Liver (tissue), 9 donors: Measurements from ENCODE around the gene PEX16. TPM values are rescaled to one million over a fixed set of nuclear protein-coding genes. Genes with fewer than 3 reads are reported as not detected.

Experiments used
- DNase-seq: peaks from one replicate; pipeline ENCODE4 v3.0.0-alpha.2; 2017; ENCODE audit warnings: low spot score
- H3K27ac ChIP-seq, 2 donors: one replicate each; pipeline ENCODE4 v1.7.0; 2013; ENCODE audit warnings: inconsistent platforms in 2 of 2, low read length in 2 of 2, control low read depth in 1 of 2, low read depth in 1 of 2, mild to moderate bottlenecking in 1 of 2
- H3K27me3 ChIP-seq, 4 donors: one replicate each; pipeline versions ENCODE4 v1.6.1 to v1.7.0; 2013; ENCODE audit warnings: low read length in 3 of 4, inconsistent platforms in 1 of 4, mild to moderate bottlenecking in 1 of 4, moderate library complexity in 1 of 4; ENCODE audit not compliant: control insufficient read depth in 4 of 4, insufficient read depth in 4 of 4
- H3K36me3 ChIP-seq, 4 donors: one replicate each; pipeline versions ENCODE4 v1.6.1 to v1.7.0; 2013; ENCODE audit warnings: low read length in 3 of 4, mild to moderate bottlenecking in 3 of 4, low read depth in 1 of 4, moderate library complexity in 1 of 4; ENCODE audit not compliant: control insufficient read depth in 4 of 4, insufficient read depth in 3 of 4
- H3K4me1 ChIP-seq, 4 donors: one replicate each; pipeline versions ENCODE4 v1.6.1 to v1.7.0; 2013; ENCODE audit warnings: low read length in 3 of 4, mild to moderate bottlenecking in 3 of 4, moderate library complexity in 1 of 4; ENCODE audit not compliant: control insufficient read depth in 4 of 4, insufficient read depth in 4 of 4
- H3K4me3 ChIP-seq, 3 donors: one replicate each; pipeline versions ENCODE4 v1.6.1 to v1.7.0; 2013; ENCODE audit warnings: low read length in 3 of 3, control low read depth in 1 of 3, low read depth in 1 of 3, mild to moderate bottlenecking in 1 of 3
- H3K9ac ChIP-seq, 2 donors: one replicate each; pipeline ENCODE4 v1.7.0; 2013; ENCODE audit warnings: low read length in 2 of 2, mild to moderate bottlenecking in 2 of 2, moderate library complexity in 2 of 2, control low read depth in 1 of 2, low read depth in 1 of 2
- H3K9me3 ChIP-seq, 4 donors: one replicate each; pipeline versions ENCODE4 v1.6.1 to v1.7.0; 2013; ENCODE audit warnings: low read length in 3 of 4; ENCODE audit not compliant: control insufficient read depth in 4 of 4
- ATF3 ChIP-seq: IDR thresholded peaks from 2 replicates; pipeline ENCODE4 v1.6.1; 2016; ENCODE audit warnings: antibody characterized with exemption
- EGR1 ChIP-seq, 2 donors: IDR thresholded peaks; 2 replicates each; pipeline ENCODE4 v1.6.1; 2016 to 2018; ENCODE audit warnings: antibody characterized with exemption in 2 of 2, low read depth in 2 of 2
- FOXA1 ChIP-seq: IDR thresholded peaks from 2 replicates; pipeline ENCODE4 v1.6.1; 2016; ENCODE audit warnings: antibody characterized with exemption
- FOXA2 ChIP-seq: IDR thresholded peaks from 2 replicates; pipeline ENCODE4 v1.6.1; 2016; ENCODE audit warnings: antibody characterized with exemption
- GABPA ChIP-seq, 2 donors: IDR thresholded peaks in 1 of 2; conservative IDR thresholded peaks in 1 of 2; 2 replicates each; pipeline ENCODE4 v1.6.1; 2016; ENCODE audit warnings: antibody characterized with exemption in 2 of 2, mild to moderate bottlenecking in 1 of 2, moderate library complexity in 1 of 2
- HNF4A ChIP-seq, 2 donors: conservative IDR thresholded peaks; 2 replicates each; pipeline ENCODE4 v1.6.1; 2016; ENCODE audit warnings: antibody characterized with exemption in 2 of 2, mild to moderate bottlenecking in 2 of 2
- HNF4G ChIP-seq: IDR thresholded peaks from 2 replicates; pipeline ENCODE4 v1.6.1; 2016; ENCODE audit warnings: antibody characterized with exemption
- JUND ChIP-seq, 2 donors: IDR thresholded peaks; 2 replicates each; pipeline ENCODE4 v1.6.1; 2016; ENCODE audit warnings: antibody characterized with exemption in 2 of 2
- NR2F2 ChIP-seq: IDR thresholded peaks from 2 replicates; pipeline ENCODE4 v1.6.1; 2016; ENCODE audit warnings: antibody characterized with exemption
- RAD21 ChIP-seq, 2 donors: IDR thresholded peaks; 2 replicates each; pipeline ENCODE4 v1.6.1; 2016; ENCODE audit warnings: antibody characterized with exemption in 2 of 2, mild to moderate bottlenecking in 2 of 2
- REST ChIP-seq: IDR thresholded peaks from 2 replicates; pipeline ENCODE4 v1.6.1; 2016; ENCODE audit warnings: antibody characterized with exemption, mild to moderate bottlenecking
- RXRA ChIP-seq, 2 donors: IDR thresholded peaks; 2 replicates each; pipeline ENCODE4 v1.6.1; 2017 to 2018; ENCODE audit warnings: antibody characterized with exemption in 2 of 2, mild to moderate bottlenecking in 1 of 2
- SP1 ChIP-seq: IDR thresholded peaks from 2 replicates; pipeline ENCODE4 v1.6.1; 2018; ENCODE audit warnings: antibody characterized with exemption, mild to moderate bottlenecking
- ZBTB33 ChIP-seq: IDR thresholded peaks from 2 replicates; pipeline ENCODE4 v1.6.1; 2016; ENCODE audit warnings: antibody characterized with exemption
- WGBS: extraction: QIAGEN DNeasy Blood & Tissue Kit; methylation state at CpG from one replicate; pipeline ENCODE4 v1.1.7; 2013; 5-methylcytosine and 5-hydroxymethylcytosine counted together
- polyA plus RNA-seq, 2 donors: library from polyadenylated mRNA; stranded (reverse) in 1 of 2; unstranded in 1 of 2; fragments of 200-250 nt in 1 of 2; fragments of >200 nt in 1 of 2; fragmentation: Nextera tagmentation in 1 of 2; extraction: Ambion mirVana in 1 of 2; gene quantifications; one replicate each; pipeline versions ENCODE4 v1.2.1 to v1.2.3, GENCODE V29; 2013 to 2015
- total RNA-seq, 2 donors: library from RNA; depleted of rRNA; stranded (reverse); fragments of >200 nt; gene quantifications; one replicate each; pipeline ENCODE4 v1.2.3, GENCODE V29; 2014
- TF ChIP-seq, protein P1 (sequence below): fragments of 150-350 bp; IDR thresholded peaks from 2 replicates; pipeline ENCODE4 v1.5.1; 2017; ENCODE audit warnings: improper control_type of control experiment, low read depth, low read length; ENCODE audit not compliant: missing input control
- TF ChIP-seq, protein P2 (sequence below): IDR thresholded peaks from 2 replicates; pipeline ENCODE4 v1.6.1; 2016; ENCODE audit warnings: antibody characterized with exemption
- donor health status: healthy.
- donor health status: healthy.
- donor health status: healthy.
- donor health status: healthy.
- donor health status: healthy.

The PEX16 gene
- total and polyA plus RNA-seq, 4 donors: 18.8 to 41.2 (median 29.8) TPM

DNA sequence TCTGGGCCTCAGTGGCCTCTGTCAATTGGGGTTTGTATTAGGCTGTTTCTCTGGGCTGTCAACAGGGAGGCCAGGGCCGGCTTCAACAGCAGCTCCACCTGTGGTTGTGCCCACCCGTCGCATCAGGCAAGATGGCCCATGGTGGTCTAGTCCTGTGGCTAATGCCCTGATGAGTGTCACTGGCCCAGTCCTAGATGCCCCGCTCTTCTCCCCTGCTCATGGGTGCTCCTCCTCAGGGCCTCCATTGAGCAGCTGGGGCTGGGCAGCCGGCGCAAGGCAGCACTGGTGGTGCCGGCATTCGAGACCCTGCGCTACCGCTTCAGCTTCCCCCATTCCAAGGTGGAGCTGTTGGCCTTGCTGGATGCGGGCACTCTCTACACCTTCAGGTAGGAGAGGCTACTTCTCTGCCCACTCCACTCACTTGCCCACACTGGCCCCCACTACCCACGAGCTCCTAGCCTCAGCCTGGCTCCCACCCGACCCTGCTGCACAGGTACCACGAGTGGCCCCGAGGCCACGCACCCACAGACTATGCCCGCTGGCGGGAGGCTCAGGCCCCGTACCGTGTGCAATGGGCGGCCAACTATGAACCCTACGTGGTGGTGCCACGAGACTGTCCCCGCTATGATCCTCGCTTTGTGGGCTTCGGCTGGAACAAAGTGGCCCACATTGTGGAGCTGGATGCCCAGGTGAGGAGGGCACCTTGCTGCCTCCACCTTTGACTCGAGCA, 10.2 kb upstream of the PEX16 start:
- WGBS: 93% methylated on average over 27 of the region's 27 CpGs
- Histone ChIP-seq H3K9me3 (no peaks in the 10 kb centered on the region), H3K4me1 (peaks cover 0 to 2% (median under 1%) of the 10 kb centered on the region in 4 donors), H3K36me3 (peaks cover 0 to 1% (median 0%) of the 10 kb centered on the region in 4 donors), H3K27me3 (no peaks in the 10 kb centered on the region), H3K9ac (no peak overlapping the region), H3K27ac (no peak overlapping the region), H3K4me3 (no peak overlapping the region)
- no peak for DNase-seq
- TF ChIP-seq REST (no peak), JUND (IDR thresholded peaks at IDR 0.05) (no peak), ZBTB33 (no peak), ATF3 (no peak), RAD21 (IDR thresholded peaks at IDR 0.05) (no peak), FOXA2 (no peak), HNF4G (no peak), NR2F2 (no peak), RXRA (IDR thresholded peaks at IDR 0.05) (no peak), GABPA (IDR thresholded peaks at IDR 0.05 in 1 of 2, conservative IDR thresholded peaks at IDR 0.05 in 1 of 2) (no peak), FOXA1 (no peak), EGR1 (IDR thresholded peaks at IDR 0.05; ENCODE audit: low read depth in 2 of 2) (no peak)
- TF ChIP-seq, protein P1, sequence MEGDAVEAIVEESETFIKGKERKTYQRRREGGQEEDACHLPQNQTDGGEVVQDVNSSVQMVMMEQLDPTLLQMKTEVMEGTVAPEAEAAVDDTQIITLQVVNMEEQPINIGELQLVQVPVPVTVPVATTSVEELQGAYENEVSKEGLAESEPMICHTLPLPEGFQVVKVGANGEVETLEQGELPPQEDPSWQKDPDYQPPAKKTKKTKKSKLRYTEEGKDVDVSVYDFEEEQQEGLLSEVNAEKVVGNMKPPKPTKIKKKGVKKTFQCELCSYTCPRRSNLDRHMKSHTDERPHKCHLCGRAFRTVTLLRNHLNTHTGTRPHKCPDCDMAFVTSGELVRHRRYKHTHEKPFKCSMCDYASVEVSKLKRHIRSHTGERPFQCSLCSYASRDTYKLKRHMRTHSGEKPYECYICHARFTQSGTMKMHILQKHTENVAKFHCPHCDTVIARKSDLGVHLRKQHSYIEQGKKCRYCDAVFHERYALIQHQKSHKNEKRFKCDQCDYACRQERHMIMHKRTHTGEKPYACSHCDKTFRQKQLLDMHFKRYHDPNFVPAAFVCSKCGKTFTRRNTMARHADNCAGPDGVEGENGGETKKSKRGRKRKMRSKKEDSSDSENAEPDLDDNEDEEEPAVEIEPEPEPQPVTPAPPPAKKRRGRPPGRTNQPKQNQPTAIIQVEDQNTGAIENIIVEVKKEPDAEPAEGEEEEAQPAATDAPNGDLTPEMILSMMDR: no peak
- TF ChIP-seq, protein P2, sequence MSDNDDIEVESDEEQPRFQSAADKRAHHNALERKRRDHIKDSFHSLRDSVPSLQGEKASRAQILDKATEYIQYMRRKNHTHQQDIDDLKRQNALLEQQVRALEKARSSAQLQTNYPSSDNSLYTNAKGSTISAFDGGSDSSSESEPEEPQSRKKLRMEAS: no peak

DNA sequence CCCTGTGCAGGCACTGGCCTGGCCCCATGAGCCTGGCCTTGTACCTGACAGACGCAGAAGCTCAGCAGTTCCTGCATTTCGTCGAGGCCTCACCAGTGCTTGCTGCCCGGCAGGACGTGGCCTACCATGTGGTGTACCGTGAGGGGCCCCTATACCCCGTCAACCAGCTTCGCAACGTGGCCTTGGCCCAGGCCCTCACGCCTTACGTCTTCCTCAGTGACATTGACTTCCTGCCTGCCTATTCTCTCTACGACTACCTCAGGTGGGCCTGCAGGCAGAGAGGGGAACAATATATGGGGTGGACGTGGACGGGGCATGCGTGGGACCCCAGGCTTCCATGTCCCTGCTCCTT, 9.6 kb upstream of the PEX16 start:
- Histone ChIP-seq H3K9ac (no peak overlapping the region), H3K4me3 (no peak overlapping the region), H3K4me1 (peaks cover 0 to 6% (median 3%) of the 10 kb centered on the region in 4 donors), H3K36me3 (peaks cover 0 to 1% (median 0%) of the 10 kb centered on the region in 4 donors), H3K9me3 (no peaks in the 10 kb centered on the region), H3K27me3 (no peaks in the 10 kb centered on the region), H3K27ac (no peak overlapping the region)
- WGBS: 80% methylated on average over 15 of the region's 15 CpGs
- no peak for DNase-seq
- TF ChIP-seq GABPA (IDR thresholded peaks at IDR 0.05 in 1 of 2, conservative IDR thresholded peaks at IDR 0.05 in 1 of 2) (no peak), ATF3 (no peak), SP1 (no peak), REST (no peak), HNF4A (conservative IDR thresholded peaks at IDR 0.05) (no peak), FOXA1 (no peak)
- TF ChIP-seq, protein P2: no peak
- TF ChIP-seq, protein P1: no peak
